ENCODE measurements around the gene PGLYRP2. TPM values are rescaled to one million over a fixed set of nuclear protein-coding genes. Genes with fewer than 3 reads are reported as not detected.
A peak's percentile ranks its signal among the peaks of the same experiment; 100 is the strongest.

The PGLYRP2 gene
- total RNA-seq, 2 donors from 2014 or later = 9.2 to 31.9 TPM

GRCh38 chr19:15421721-15422260 lies 57.5 kb downstream of the PGLYRP2 start:
- Histone ChIP-seq H3K27ac (peak overlapping the region; percentile 65 to 80), H3K4me3 (no peak overlapping the region), H3K36me3 (peaks cover 6 to 13% of the 10 kb centered on the region in 2 donors), H3K27me3 (replicated peaks; ENCODE audit: insufficient read depth) (no peaks in the 10 kb centered on the region), H3K9me3 (no peaks in the 10 kb centered on the region), H3K4me1 (replicated peaks) (peaks cover 23% of the 10 kb centered on the region)
- DNase-seq (ENCODE audit: low spot score) = peak; percentile 45
- 39% methylated on average over 15 of the region's 15 CpGs for WGBS
- intact Hi-C loops (cut with DNase I) = no loop called here
- no peak for TF ChIP-seq POLR2A (IDR thresholded peaks at IDR 0.05)

GRCh38 chr19:15421136-15421695 lies 58.1 kb downstream of the PGLYRP2 start:
- WGBS = 42% methylated on average over 12 of the region's 12 CpGs

GRCh38 chr19:15419413-15420025 lies 59.8 kb downstream of the PGLYRP2 start:
- WGBS = 15% methylated on average over 16 of the region's 16 CpGs
- Histone ChIP-seq H3K36me3 (peaks cover 0 to 9% of the 10 kb centered on the region in 2 donors), H3K27me3 (replicated peaks; ENCODE audit: insufficient read depth) (no peaks in the 10 kb centered on the region), H3K4me3 (peak overlapping the region; percentile 92 to 97), H3K9me3 (no peaks in the 10 kb centered on the region), H3K27ac (peak overlapping the region in 1 of 2 donors; percentile 40), H3K4me1 (replicated peaks) (peaks cover 28% of the 10 kb centered on the region)
- no peak for DNase-seq (ENCODE audit: low spot score)
- intact Hi-C loops (cut with DNase I) = loop anchor here (5.0 kb wide), 2 partner anchors 37 to 87 kb away; partner anchors contain the start of gene BRD4
- TF ChIP-seq CTCF (IDR thresholded peaks at IDR 0.05) = no peak
- no peak for TF ChIP-seq POLR2AphosphoS5 (IDR thresholded peaks at IDR 0.05)
- no peak for TF ChIP-seq POLR2A (IDR thresholded peaks at IDR 0.05)

More at GRCh38 chr19:15421136-15421695, 58.1 kb downstream of the PGLYRP2 start:
- peak overlapping the region; percentile 65 to 80 for H3K27ac ChIP-seq
- intact Hi-C loops (cut with DNase I) = no loop called here
- no peaks in the 10 kb centered on the region for H3K9me3 ChIP-seq
- DNase-seq (ENCODE audit: low spot score) = no peak
- H3K4me1 ChIP-seq (replicated peaks) = peaks cover 25% of the 10 kb centered on the region
- no peaks in the 10 kb centered on the region for H3K27me3 ChIP-seq (replicated peaks; ENCODE audit: insufficient read depth)
- peaks cover 6 to 13% of the 10 kb centered on the region in 2 donors for H3K36me3 ChIP-seq
- TF ChIP-seq POLR2A (IDR thresholded peaks at IDR 0.05) (no peak), POLR2AphosphoS5 (IDR thresholded peaks at IDR 0.05) (peak; percentile 40), CTCF (IDR thresholded peaks at IDR 0.05) (no peak)
- H3K4me3 ChIP-seq = no peak overlapping the region

MicroRNA genes within 50 kb of the gene (microRNA counts, 767-probe panel; counts per million panel counts)
- microRNA hsa-miR-1470 = 0 to 431 counts per million in 2 donors

Small RNA genes within 50 kb of the gene (microRNA-seq; reads per million reads assigned to microRNA genes)
- not detected for gene MIR1470

Small RNA genes within 50 kb of the gene (small RNA-seq; reads per million reads assigned to genes)
- 0 reads per million in 2 donors for gene MIR1470

Other genes with a start within 250 kb of the PGLYRP2 start
- 1 to 10 TPM; 1.4 to 1.6 TPM for gene EPHX3, start 247.1 kb downstream of the PGLYRP2 start, total RNA-seq
- 10 to 100 TPM; 45.6 to 76.0 TPM for gene BRD4, start 147.0 kb downstream of the PGLYRP2 start, total RNA-seq
- gene AKAP8, start 99.7 kb downstream of the PGLYRP2 start, total RNA-seq = 10 to 100 TPM; 30.3 to 34.2 TPM
- gene AKAP8L, start 60.5 kb downstream of the PGLYRP2 start, total RNA-seq = 100 to 1,000 TPM; 107 to 269 TPM
- 10 to 100 TPM; 55.9 to 93.3 TPM for gene WIZ, start 29.5 kb downstream of the PGLYRP2 start, total RNA-seq
- gene RASAL3, start 15.0 kb downstream of the PGLYRP2 start, total RNA-seq = 1 to 10 TPM; 2.8 to 4.3 TPM
- 10 to 100 TPM; 28.9 to 48.1 TPM for gene CYP4F22, start 29.0 kb upstream of the PGLYRP2 start, total RNA-seq
- gene CYP4F8, start 135.7 kb upstream of the PGLYRP2 start, total RNA-seq = 10 to 100 TPM; 14.9 to 67.3 TPM
- gene CYP4F3, start 161.4 kb upstream of the PGLYRP2 start, total RNA-seq = 1 to 10 TPM in 1 of 2 donors, under 1 TPM in 1; 0.28 to 2.0 TPM
- gene CYP4F12, start 193.6 kb upstream of the PGLYRP2 start, total RNA-seq = 10 to 100 TPM in 1 of 2 donors, 1 to 10 TPM in 1; 6.9 to 50.9 TPM
- not detected for gene OR10H2, start 248.5 kb upstream of the PGLYRP2 start, total RNA-seq

All from prostate gland (tissue), 2 donors.